Stimulated activated CD8-positive, alpha-beta memory T cell treated with anti-CD3 and anti-CD28 coated beads, Interleukin-2, amount 100 ng/mL, for 1 hour (primary cell): ENCODE data around the gene GLT1D1.

Source experiments
- DNase-seq, 2 donors: peaks; one replicate each; pipeline ENCODE4 v3.0.0-alpha.2; 2020; ENCODE audit warnings: low read depth in 2 of 2

Gene GLT1D1

DNA sequence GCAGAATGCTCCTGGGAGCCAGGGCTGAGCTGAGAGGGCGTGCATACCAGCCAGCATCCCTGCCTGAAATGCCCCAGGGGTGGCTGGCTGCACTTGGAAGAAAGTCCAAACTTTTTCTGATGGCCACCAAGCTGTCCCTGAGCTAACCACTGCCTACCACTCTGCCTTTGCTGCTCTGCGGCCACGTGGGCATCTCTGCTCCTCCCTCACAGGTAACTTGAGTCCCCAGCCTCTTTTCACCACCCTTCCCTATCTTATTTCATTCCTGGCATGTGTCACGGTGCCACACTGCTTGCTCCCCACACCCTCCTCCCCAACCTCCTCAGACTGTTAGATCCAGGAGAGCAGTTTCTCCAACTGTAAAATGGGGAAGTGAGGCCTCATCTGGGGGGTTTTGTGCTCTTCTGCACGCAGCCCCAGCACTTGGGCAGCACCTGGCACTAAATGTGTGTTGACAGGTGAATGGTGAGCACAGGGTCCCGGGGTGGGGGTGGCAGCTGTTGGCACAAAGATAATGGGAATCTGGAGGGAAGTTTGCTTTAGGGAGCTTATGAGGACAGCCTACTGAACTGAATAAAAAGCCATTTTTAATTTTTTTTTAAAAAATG is 113.0 kb downstream of the GLT1D1 start:
- no peak for DNase-seq

- DNase-seq: no peak
Measured at GRCh38 chr12:128968668-128969067, 115.4 kb downstream of the GLT1D1 start.

DNA sequence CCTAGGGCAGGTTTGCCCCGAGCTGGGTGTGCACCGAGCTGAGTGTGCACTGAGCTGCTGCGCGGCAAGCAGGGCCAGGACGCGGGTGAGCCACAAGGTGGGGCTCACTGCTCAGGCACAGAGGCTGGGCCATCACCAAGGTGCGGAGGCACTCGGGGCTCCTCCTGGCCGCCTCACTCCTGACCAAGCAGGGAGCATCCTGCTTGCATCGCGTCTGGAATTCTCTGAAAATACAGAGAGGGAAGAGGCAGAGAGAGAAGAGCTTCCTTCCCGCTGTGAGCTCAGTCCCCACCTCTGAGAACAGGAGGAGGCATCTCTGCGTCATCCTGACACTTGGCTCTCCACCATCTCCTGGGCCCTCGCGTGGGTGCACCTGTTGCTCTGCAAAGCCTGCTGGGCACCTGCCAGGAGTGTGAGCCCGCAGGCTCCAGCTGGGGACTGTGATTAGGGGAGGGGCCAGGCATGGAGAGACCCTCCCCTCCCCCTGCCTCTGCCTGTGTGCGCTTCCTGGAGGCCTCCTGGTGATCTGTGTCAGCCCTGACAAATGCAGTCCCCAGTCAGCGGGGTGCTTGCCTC is 116.3 kb downstream of the GLT1D1 start:
- DNase-seq: no peak

DNA sequence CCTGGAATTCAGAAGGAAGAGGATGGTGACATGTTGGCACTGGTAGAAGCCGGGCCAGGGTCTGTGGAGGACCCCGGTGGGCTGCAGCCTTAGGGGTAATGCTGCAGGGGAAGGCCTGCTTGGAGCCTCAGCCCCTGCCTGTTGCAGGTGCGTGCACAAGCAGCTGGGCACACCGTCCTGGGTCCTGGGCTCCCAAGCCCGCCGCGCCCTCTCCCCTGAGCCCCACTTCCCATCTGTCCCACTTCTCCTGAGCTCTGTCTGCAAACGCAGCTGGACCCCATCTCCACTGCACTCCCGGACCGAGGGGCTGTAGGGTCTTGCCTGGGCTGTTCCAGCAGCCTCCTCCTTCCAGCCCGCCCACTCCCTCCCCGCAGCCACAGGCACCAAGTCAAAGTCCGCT is 116.8 kb downstream of the GLT1D1 start:
- no peak for DNase-seq

GRCh38 chr12:128970941-128971340 is 117.7 kb downstream of the GLT1D1 start:
- no peak for DNase-seq

- DNase-seq: no peak
Measured at GRCh38 chr12:128971802-128972201, 118.5 kb downstream of the GLT1D1 start.

GRCh38 chr12:128973883-128974681 is 120.8 kb downstream of the GLT1D1 start:
- no peak for DNase-seq

DNA sequence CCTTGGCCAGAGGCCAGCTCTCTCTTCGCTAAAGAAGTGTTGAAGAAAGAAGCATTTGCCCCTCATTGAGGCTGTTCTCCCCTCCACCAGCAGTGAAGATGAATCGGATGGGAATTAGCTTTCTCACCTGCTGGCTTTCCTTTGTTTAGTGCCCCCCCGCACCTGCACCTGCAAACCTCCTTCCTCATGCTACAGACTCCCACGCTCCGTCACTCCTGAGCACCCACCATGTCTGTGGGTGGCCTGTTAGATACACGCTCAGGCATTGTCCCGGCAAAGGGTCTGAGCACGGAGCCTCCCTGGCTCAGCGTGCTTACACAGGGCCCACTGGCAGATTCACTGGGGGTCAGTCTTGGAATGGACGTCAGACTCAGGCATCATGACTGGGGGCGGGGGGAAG is 121.6 kb downstream of the GLT1D1 start:
- no peak for DNase-seq

DNA sequence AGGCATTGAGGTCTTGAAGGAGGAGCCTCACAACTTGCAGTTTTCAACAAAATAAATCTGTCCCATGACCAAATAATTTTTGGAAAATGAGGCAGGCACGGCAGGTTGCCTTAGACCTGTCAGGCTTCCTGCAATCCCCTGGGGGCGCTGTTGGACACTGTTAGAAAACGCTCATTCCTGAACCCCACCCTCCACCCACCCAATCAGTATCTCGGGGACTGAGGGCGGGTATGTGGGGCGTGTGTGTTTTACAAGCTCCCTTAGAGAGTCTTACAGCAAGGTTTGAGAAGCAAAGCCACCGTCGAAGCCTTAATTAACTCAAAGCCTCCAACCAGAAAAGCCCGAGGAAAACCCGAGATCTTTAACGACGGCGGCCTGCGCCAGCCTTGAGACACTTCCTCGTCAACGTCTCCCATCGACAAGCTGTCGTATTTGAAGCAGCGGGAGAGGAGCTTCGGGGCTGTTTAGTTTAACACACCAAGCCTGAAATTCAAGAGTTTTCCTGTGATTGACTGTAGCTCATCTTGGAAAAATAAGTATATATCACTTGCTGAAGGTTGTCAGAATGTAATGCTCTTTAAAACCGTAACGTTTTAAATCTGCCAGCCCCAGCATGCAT is 123.0 kb downstream of the GLT1D1 start:
- DNase-seq: no peak

- no peak for DNase-seq
Measured at GRCh38 chr12:128977441-128977840, 124.2 kb downstream of the GLT1D1 start.

DNA sequence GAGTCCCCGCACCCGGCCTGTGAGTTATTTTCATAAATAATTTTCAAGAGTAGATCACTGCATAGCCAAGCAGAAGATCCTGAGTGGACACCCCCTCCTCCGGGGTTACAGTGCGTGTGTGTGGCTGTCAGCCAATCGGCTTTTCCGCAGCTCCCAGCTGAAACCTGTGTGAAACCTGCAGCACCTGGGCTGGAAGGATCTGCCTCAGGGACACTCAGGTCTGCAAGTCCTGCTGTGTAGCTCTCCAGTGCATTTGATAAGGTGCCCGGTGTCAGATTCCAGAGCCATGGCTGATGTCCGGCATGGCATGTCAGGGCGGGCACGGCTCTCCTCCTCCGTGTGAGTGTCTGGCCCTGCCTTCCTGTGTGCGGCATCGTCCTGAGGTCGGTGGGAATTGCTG is 124.8 kb downstream of the GLT1D1 start:
- DNase-seq: no peak

DNA sequence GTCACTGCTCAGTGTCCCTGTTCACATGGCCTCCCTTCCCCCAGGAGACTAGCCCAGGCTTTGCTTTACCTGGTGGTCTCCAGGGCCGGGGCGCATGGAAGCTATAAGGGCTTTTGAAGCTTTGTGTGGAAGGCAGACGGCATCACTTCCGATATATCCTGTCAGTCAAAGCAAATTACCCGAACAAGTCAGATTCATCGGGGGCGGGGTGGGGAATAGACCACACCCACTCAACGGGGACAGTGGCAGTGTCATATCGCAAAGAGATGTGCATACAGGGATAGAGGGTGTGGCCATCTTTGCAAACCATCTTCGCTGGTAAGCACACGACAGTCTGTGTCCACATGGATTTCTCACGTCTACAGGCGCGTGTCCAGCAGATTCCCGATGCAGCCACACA is 127.3 kb downstream of the GLT1D1 start:
- no peak for DNase-seq

DNA sequence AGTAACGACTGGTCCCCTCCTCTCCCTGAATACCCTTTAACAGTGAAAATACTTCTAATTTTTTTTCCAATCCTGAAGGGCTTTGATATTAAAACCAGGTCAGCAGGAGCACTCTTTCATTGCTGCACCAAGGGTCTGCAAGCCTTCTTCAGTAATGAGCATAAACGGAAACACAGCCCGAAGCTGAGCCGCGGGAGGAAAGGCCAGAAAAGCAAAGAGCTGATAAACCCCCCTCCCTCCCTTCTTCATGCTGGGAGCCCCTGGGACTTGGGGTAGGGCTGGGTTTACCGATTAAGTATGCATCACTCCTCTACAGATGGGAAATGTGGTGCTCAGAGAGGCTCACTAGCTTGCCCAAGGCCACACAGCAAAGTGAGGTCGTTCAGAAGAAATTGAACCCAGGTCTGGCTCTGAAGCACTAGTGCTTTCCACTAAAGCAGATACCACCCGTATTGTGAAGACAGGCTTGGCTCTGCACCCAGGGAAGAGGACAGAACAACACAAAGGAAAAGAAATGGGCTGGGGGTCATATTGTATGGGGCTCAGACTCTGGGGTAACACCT is 128.8 kb downstream of the GLT1D1 start:
- no peak for DNase-seq

DNA sequence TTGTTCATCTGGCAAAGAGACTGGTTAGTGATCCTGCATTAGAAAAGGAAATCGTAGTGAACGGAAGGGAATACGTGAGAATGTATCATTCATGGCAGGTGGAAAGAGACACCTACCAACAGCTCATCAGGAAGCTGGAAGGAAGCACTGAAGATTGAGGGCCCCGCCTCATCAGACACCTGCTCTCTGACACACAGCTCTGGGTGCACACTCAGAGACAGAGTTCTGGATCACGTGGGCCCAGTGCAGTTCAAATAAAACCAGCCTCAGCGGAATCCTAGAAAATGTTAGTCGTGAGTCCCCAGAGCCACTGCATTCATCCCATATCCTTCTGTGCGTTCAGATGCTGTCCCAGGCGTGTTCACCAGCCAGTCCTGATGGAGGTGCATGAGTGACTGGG is 129.7 kb downstream of the GLT1D1 start:
- no peak for DNase-seq

- DNase-seq: no peak
Measured at GRCh38 chr12:128983371-128983770, 130.1 kb downstream of the GLT1D1 start.

DNA sequence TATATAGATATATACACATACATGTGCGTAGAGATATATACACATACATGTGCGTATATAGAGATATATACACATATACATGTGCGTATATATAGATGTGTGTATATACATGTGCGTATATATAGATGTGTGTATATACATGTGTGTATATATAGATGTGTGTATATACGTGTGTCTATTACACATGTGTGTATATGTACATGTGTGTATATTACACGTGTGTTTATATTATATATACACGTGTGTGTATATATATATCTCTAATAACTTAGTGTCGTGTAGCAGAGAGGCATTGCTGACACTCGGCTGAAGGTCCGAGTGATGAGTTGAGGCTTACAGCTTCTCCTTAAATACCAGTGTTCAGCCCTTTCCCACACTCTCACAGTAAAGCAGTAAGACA is 133.7 kb downstream of the GLT1D1 start:
- no peak for DNase-seq

DNA sequence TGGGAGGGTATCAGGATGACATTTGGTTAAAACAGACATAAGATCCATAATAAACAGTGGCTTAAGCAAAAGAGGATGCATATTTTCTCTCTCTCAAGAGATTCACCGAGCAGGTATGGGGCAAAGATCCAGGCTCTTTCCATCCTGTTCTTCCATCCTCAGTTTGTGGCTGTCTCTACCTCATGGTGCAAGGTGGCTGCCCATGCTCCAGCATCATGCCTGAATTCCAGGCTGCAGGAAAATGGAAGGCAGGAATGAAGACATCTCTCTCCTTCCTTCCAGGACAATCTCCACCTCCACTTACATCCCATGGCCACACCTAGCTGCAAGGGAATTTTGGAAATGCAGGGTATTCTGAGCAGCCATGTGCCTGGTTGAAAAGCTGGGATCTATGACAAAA is 136.0 kb downstream of the GLT1D1 start:
- no peak for DNase-seq

DNA sequence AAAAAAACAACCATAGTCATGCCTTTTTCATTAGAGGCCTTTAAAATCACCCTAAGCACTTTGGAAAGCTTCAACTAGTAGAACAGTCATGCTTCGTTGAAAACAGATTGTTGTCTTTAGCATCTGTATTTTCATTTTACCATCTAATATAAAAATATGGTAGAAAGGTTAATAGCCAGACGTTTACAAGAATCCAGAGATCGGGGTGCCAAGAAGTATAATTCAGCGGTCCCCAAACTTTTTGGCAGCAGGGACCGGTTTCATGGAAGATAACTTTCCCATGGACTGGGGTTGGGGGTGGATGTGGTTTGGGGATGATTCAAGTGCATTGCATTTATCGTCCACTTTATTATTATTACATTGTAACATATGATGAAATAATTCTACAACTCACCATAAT is 138.4 kb downstream of the GLT1D1 start:
- no peak for DNase-seq

DNA sequence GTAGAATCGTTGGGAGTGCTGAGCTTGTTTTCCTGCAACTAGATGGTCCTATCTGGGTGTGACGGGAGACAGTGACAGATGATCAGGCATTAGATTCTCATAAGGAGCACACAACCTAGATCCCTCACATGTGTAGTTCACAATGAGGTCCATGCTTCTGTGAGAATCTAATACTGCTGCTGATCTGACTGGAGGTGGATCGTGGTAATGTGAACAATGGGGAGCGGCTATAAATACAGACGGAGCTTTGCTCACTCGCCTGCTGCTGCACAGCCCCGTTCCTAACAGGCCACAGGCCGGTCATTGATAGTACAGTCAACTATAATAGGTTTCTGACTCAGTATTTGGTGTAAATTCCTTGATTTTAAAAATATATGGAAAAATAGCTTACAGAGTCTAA is 138.8 kb downstream of the GLT1D1 start:
- DNase-seq: no peak

- DNase-seq: no peak
Measured at GRCh38 chr12:128992550-128992949, 139.3 kb downstream of the GLT1D1 start.

GRCh38 chr12:128994856-128995255 is 141.6 kb downstream of the GLT1D1 start:
- DNase-seq: no peak

GRCh38 chr12:128995619-128996018 is 142.3 kb downstream of the GLT1D1 start:
- no peak for DNase-seq

- no peak for DNase-seq
Measured at GRCh38 chr12:129001826-129002225, 148.5 kb downstream of the GLT1D1 start.
